K562 (cell line): ENCODE data around the gene KLF13. TPM values are rescaled to one million over a fixed set of nuclear protein-coding genes. Genes with fewer than 3 reads are reported as not detected.

Experiments used
- ATAC-seq: fragments of 200-7000 bp; cut with Tn5 transposase; 3 replicates; pipeline ENCODE4 v1.9.1; 2020; ENCODE audit warnings: moderate library complexity
- BruUV-seq: library from RNA; stranded (reverse); fragments of 400-500 nt; replicated peaks from 2 replicates; lab custom pipeline; 2021; lab: Mats Ljungman, UMichigan
- CTCF ChIA-PET: fragments of 300-600 bp; formaldehyde crosslinking; extraction: SDS; loops from one replicate; lab custom pipeline; 2021; ENCODE audit warnings: low intra/inter-chr PET ratio; lab: Yijun Ruan, JAX
- POLR2A ChIA-PET: fragments of 300-600, 350-650 bp; sonication (Branson Sonifier 250); formaldehyde crosslinking; extraction: SDS; loops from one replicate; lab custom pipeline; 2021; ENCODE audit warnings: antibody characterized with exemption, inconsistent platforms; lab: Yijun Ruan, JAX
- DNase-seq, 4 experiments: peaks; one replicate each; pipeline versions ENCODE4 v3.0.0 to v3.0.0-alpha.2; 2011 to 2018; ENCODE audit warnings: low spot score in 3 of 4, mixed read lengths in 3 of 4; ENCODE audit errors: extremely low read depth in 1 of 4
- FAIRE-seq: peaks from 2 replicates; lab custom pipeline; 2011; peaks lifted over from hg19 to GRCh38; lab: Jason Lieb, UNC
- H2AFZ ChIP-seq: 2 replicates; pipeline ENCODE4 v1.6.0; 2011; ENCODE audit warnings: low read depth, low read length, control low read depth, inconsistent platforms
- H3K27ac ChIP-seq: fragments of 200-600 bp; 3 replicates; pipeline ENCODE4 v1.8.0; 2011; ENCODE audit warnings: low read depth, mild to moderate bottlenecking, control low read depth, inconsistent platforms, low read length, moderate library complexity, mixed read lengths; ENCODE audit errors: extremely low read depth
- H3K27me3 ChIP-seq, 2 experiments: fragments of 300-600 bp in 1 of 2; 2 replicates in 1 of 2; 3 replicates in 1 of 2; pipeline versions ENCODE4 v1.6.0 to v1.8.0; 2011; ENCODE audit warnings: inconsistent platforms in 2 of 2, low read length in 2 of 2, mild to moderate bottlenecking in 1 of 2, mixed read lengths in 1 of 2, moderate library complexity in 1 of 2; ENCODE audit not compliant: control insufficient read depth in 2 of 2, insufficient read depth in 2 of 2
- H3K36me3 ChIP-seq: fragments of 300-600 bp; 3 replicates; pipeline ENCODE4 v1.8.0; 2011; ENCODE audit warnings: mild to moderate bottlenecking, low read length, inconsistent platforms; ENCODE audit not compliant: control insufficient read depth, insufficient read depth
- H3K4me1 ChIP-seq, 2 experiments: fragments of 200-600 bp in 1 of 2; replicated peaks in 1 of 2; 2 replicates in 1 of 2; 3 replicates in 1 of 2; pipeline versions ENCODE4 v1.5.1 to v1.8.0; 2011; ENCODE audit warnings: inconsistent platforms in 2 of 2, low read length in 2 of 2, mild to moderate bottlenecking in 1 of 2, mixed read lengths in 1 of 2, moderate library complexity in 1 of 2; ENCODE audit not compliant: control insufficient read depth in 2 of 2, insufficient read depth in 2 of 2
- H3K4me2 ChIP-seq: 2 replicates; pipeline ENCODE4 v1.6.1; 2011; ENCODE audit warnings: low read length, control low read depth, inconsistent platforms, mixed read lengths; ENCODE audit not compliant: insufficient read depth
- H3K4me3 ChIP-seq: fragments of 200-600 bp; sonication (generic), shearing (Covaris generic); 2 replicates; pipeline ENCODE4 v1.5.1; 2016; ENCODE audit warnings: control low read depth, inconsistent platforms
- H3K79me2 ChIP-seq: fragments of 200-600 bp; 3 replicates; pipeline ENCODE4 v1.8.0; 2011; ENCODE audit warnings: low read length, inconsistent platforms; ENCODE audit not compliant: control insufficient read depth, insufficient read depth
- H3K9ac ChIP-seq, 2 experiments: 2 replicates each; pipeline versions ENCODE4 v1.6.0 to v1.6.1; 2011; ENCODE audit warnings: low read depth in 2 of 2, low read length in 2 of 2, control low read depth in 1 of 2, inconsistent platforms in 1 of 2, mild to moderate bottlenecking in 1 of 2, mixed read lengths in 1 of 2; ENCODE audit not compliant: insufficient read depth in 1 of 2
- H3K9me1 ChIP-seq: one replicate; pipeline ENCODE4 v1.6.0; 2011; ENCODE audit warnings: inconsistent platforms, mild to moderate bottlenecking, low read length, moderate library complexity; ENCODE audit not compliant: control insufficient read depth, insufficient read depth
- H3K9me3 ChIP-seq: replicated peaks from 2 replicates; pipeline ENCODE4 v1.5.1; 2011; ENCODE audit warnings: low read depth, low read length, inconsistent platforms; ENCODE audit not compliant: control insufficient read depth, insufficient read depth
- H4K20me1 ChIP-seq: replicated peaks from 2 replicates; pipeline ENCODE4 v1.6.1; 2011; ENCODE audit warnings: low read length, inconsistent platforms, mixed read lengths; ENCODE audit not compliant: control insufficient read depth, insufficient read depth
- ASH1L ChIP-seq: fragments of 450-650 bp; IDR thresholded peaks from 2 replicates; pipeline ENCODE4 v1.6.1; 2018; ENCODE audit warnings: borderline replicate concordance, mild to moderate bottlenecking, low read depth; ENCODE audit not compliant: partially characterized antibody
- BCOR ChIP-seq: fragments of 450-650 bp; IDR thresholded peaks from 2 replicates; pipeline ENCODE4 v1.6.1; 2016
- BRD4 ChIP-seq: fragments of 200-600 bp; sonication (generic); IDR thresholded peaks from 2 replicates; pipeline ENCODE4 v1.6.1; 2017; ENCODE audit warnings: inconsistent platforms
- CCAR2 ChIP-seq: fragments of 200-400 bp; formaldehyde crosslinking; IDR thresholded peaks from 2 replicates; pipeline ENCODE4 v1.6.1; 2017; ENCODE audit warnings: mild to moderate bottlenecking, low read depth, low read length
- FOXP1 ChIP-seq: sonication (generic); formaldehyde crosslinking; IDR thresholded peaks from 2 replicates; pipeline ENCODE4 v1.8.0; 2022; ENCODE audit warnings: mild to moderate bottlenecking, missing genetic modification reagents
- ILF3 ChIP-seq: fragments of 450-650 bp; IDR thresholded peaks from 2 replicates; pipeline ENCODE4 v1.6.1; 2018; ENCODE audit warnings: antibody characterized with exemption, mild to moderate bottlenecking, moderate library complexity, borderline replicate concordance
- KDM4B ChIP-seq, 2 experiments: fragments of 450-650 bp in 1 of 2; sonication (generic) in 1 of 2; IDR thresholded peaks; 2 replicates each; pipeline ENCODE4 v1.6.1; 2016 to 2017; ENCODE audit warnings: borderline replicate concordance in 2 of 2, antibody characterized with exemption in 1 of 2, low read depth in 1 of 2, mild to moderate bottlenecking in 1 of 2
- NFYB ChIP-seq: IDR thresholded peaks from 2 replicates; pipeline ENCODE4 v1.6.1; 2011; ENCODE audit warnings: mild to moderate bottlenecking, moderate library complexity; ENCODE audit not compliant: insufficient read length; ENCODE audit errors: extremely low read depth
- RCOR1 ChIP-seq, 2 experiments: IDR thresholded peaks; 2 replicates each; pipeline ENCODE4 v1.6.1; 2012; ENCODE audit warnings: low read depth in 2 of 2, low read length in 2 of 2, borderline replicate concordance in 1 of 2, improper control_type of control experiment in 1 of 2
- SIN3A ChIP-seq, 2 experiments: fragments of 150-350 bp in 1 of 2; IDR thresholded peaks; 2 replicates each; pipeline ENCODE4 v1.6.1; 2011 to 2016; ENCODE audit warnings: borderline replicate concordance in 2 of 2, low read depth in 2 of 2, low read length in 2 of 2, mild to moderate bottlenecking in 2 of 2, moderate library complexity in 2 of 2; ENCODE audit not compliant: control insufficient read depth in 1 of 2
- SMAD1 ChIP-seq: fragments of 150-350 bp; IDR thresholded peaks from 2 replicates; pipeline ENCODE4 v1.6.1; 2014; ENCODE audit warnings: low read length, low read depth; ENCODE audit not compliant: partially characterized antibody
- SMARCA5 ChIP-seq: fragments of 450-650 bp; IDR thresholded peaks from 2 replicates; pipeline ENCODE4 v1.6.1; 2016
- TFAM ChIP-seq: fragments of 250-450 bp; sonication (Bioruptor Pico); conservative IDR thresholded peaks from 2 replicates; pipeline ENCODE4 v1.5.0; 2021; ENCODE audit warnings: mild to moderate bottlenecking, moderate library complexity
- ZNF263 ChIP-seq: sonication (generic); formaldehyde crosslinking; IDR thresholded peaks from 2 replicates; pipeline ENCODE4 v1.8.0; 2022; ENCODE audit warnings: mild to moderate bottlenecking, missing genetic modification reagents, borderline replicate concordance
- WGBS: fragments of 100-300 bp; shearing (Covaris generic); methylation state at CpG from one replicate; pipeline ENCODE4 v1.1.6; 2016; ENCODE audit warnings: low coverage, mixed read lengths; ENCODE audit not compliant: insufficient coverage; ENCODE audit errors: missing lambda C conversion rate; 5-methylcytosine and 5-hydroxymethylcytosine counted together
- in situ Hi-C: fragments of 300-500 bp; cut with MboI; formaldehyde crosslinking; loops from 4 replicates; pipeline ENCODE4 v1.15.0; 2018; ENCODE audit warnings: inconsistent platforms, mixed read lengths
- intact Hi-C: fragments of 100-400 bp; cut with micrococcal nuclease; formaldehyde crosslinking; loops from 2 replicates; pipeline ENCODE4 v1.14.2; 2022
- polyA plus RNA-seq, 8 experiments: library from polyadenylated mRNA; depleted of rRNA in 4 of 8; stranded (reverse) in 5 of 8; unstranded in 3 of 8; fragments of >200 nt; fragmentation: Nextera tagmentation in 2 of 8; fragmentation: Illumina TruSeq in 1 of 8; extraction: Ambion mirVana in 2 of 8; extraction: Trizol in 1 of 8; gene quantifications; 2 replicates each; pipeline versions ENCODE4 v1.2.1 to v1.2.3, GENCODE V29; 2011 to 2014; ENCODE audit warnings: inconsistent platforms in 1 of 8, missing spikeins in 1 of 8
- total RNA-seq, 7 experiments: library from RNA; depleted of rRNA in 6 of 7; stranded (reverse); fragments of >200 nt in 6 of 7; fragmentation: Illumina TruSeq in 2 of 7; extraction: Trizol in 2 of 7; gene quantifications; 2 replicates each; pipeline versions ENCODE4 v1.2.1 to v1.2.3, GENCODE V29; 2011 to 2021; ENCODE audit warnings: low replicate concordance in 1 of 7
- TF ChIP-seq, protein P1 (sequence below), 3 experiments: fragments of 200-800 bp in 1 of 3; sonication (Bioruptor generic) in 1 of 3; sonication (generic) in 1 of 3; formaldehyde crosslinking in 1 of 3; IDR thresholded peaks; 2 replicates each; pipeline versions ENCODE4 v1.6.1 to v1.8.0; 2016 to 2022; ENCODE audit warnings: mild to moderate bottlenecking in 2 of 3, missing compliant biosample characterization in 2 of 3, missing genetic modification characterization in 2 of 3, missing genetic modification reagents in 1 of 3

KLF13 gene
- total and polyA plus RNA-seq, 9 of the 15 experiments (the other 6 are each of a cell fraction or from before 2014, with no cell fraction given) = 1.8 to 10.5 (median 4.8) TPM

GRCh38 chr15:31373970-31374369, 47.3 kb downstream of the KLF13 start (continued):
- TF ChIP-seq TFAM (CRISPR knock-in tag) = no peak
- no peak for TF ChIP-seq NFYB
- TF ChIP-seq ZNF263 (CRISPR knock-in tag) = no peak
- no peak for TF ChIP-seq ASH1L
- no peak for TF ChIP-seq SMARCA5

GRCh38 chr15:31374489-31374888, 47.9 kb downstream of the KLF13 start:
- no TSS peak for BruUV-seq
- Histone ChIP-seq H3K4me2 (no peak overlapping the region), H3K9me3 (peaks cover 2% of the 10 kb centered on the region; the same call in 1 of the 2 replicates), H3K4me1 (peaks cover 0 to 12% of the 10 kb centered on the region in 2 experiments; a peak in 2 of 5 replicates), H3K79me2 (no peaks in the 10 kb centered on the region), H3K36me3 (no peaks in the 10 kb centered on the region), H4K20me1 (no peaks in the 10 kb centered on the region; the same call in 1 of the 2 replicates), H3K27ac (no peak overlapping the region), H3K4me3 (no peak overlapping the region), H2AFZ (no peak overlapping the region), H3K27me3 (no peaks in the 10 kb centered on the region; a peak in 1 of 5 replicates), H3K9ac (no peak overlapping the region), H3K9me1 (no peaks in the 10 kb centered on the region)
- ATAC-seq (no peak), DNase-seq (no peak), FAIRE-seq (no peak)
- intact Hi-C loops (no loop called here), in situ Hi-C loops (no loop called here)
- WGBS = 28% methylated on average over 8 of the region's 8 CpGs
- ChIA-PET CTCF (no interaction called here), POLR2A (no interaction called here)
- TF ChIP-seq FOXP1 (CRISPR knock-in tag) (no peak), SMAD1 (no peak), BRD4 (no peak), CCAR2 (no peak), RCOR1 (IDR thresholded peaks at IDR 0.05; ENCODE audit: borderline replicate concordance in 1 of 2, low read depth in 2 of 2, low read length in 2 of 2) (no peak), ILF3 (no peak), KDM4B (IDR thresholded peaks at IDR 0.05; ENCODE audit: borderline replicate concordance in 2 of 2, low read depth in 1 of 2) (no peak), SIN3A (IDR thresholded peaks at IDR 0.05; ENCODE audit: borderline replicate concordance in 2 of 2, control insufficient read depth in 1 of 2, low read depth in 2 of 2, low read length in 2 of 2) (no peak), BCOR (no peak)
- TF ChIP-seq, protein P1, sequence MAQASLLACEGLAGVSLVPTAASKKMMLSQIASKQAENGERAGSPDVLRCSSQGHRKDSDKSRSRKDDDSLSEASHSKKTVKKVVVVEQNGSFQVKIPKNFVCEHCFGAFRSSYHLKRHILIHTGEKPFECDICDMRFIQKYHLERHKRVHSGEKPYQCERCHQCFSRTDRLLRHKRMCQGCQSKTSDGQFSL (CRISPR knock-in tag; IDR thresholded peaks at IDR 0.05) = no peak
- TF ChIP-seq, protein P1 (tag; IDR thresholded peaks at IDR 0.05) = no peak
